ENCODE data around the gene TMCO5A. TPM values are rescaled to one million over a fixed set of nuclear protein-coding genes. Genes with fewer than 3 reads are reported as not detected.
A peak's percentile ranks its signal among the peaks of the same experiment; 100 is the strongest.
"Not testable (repeated sequence)": the region's sequence is repeated elsewhere in the genome, so short reads cannot be mapped to it uniquely, and the experiment has no call there.

TMCO5A gene
- polyA plus RNA-seq (ENCODE audit: insufficient read length): not detected
- long read RNA-seq, donor 1: 0 reads
- long read RNA-seq, donor 2: 0 reads
- long read RNA-seq, donor 3: 0 reads
- long read RNA-seq, donor 4: 0 reads
- long read RNA-seq, donor 5: 0 reads
- long read RNA-seq, donor 6: 0 reads
- long read RNA-seq, donor 7: 0 reads
- long read RNA-seq, donor 8: 0 reads

- DNase-seq: no peak
Observed at GRCh38 chr15:37934340-37934739, at the start of gene TMCO5A. TMCO5A (plus strand) TSS chr15:37934640; CDS start chr15:37936324, 1,684 bp downstream.

GRCh38 chr15:37885651-37886050 lies 48.8 kb upstream of the TMCO5A start:
- no peak for DNase-seq

GRCh38 chr15:37888356-37888755 lies 46.1 kb upstream of the TMCO5A start:
- DNase-seq: no peak

- DNase-seq: peak; percentile 32
Observed at GRCh38 chr15:37891766-37892368, 42.6 kb upstream of the TMCO5A start.

GRCh38 chr15:37893309-37893708 lies 41.1 kb upstream of the TMCO5A start:
- DNase-seq: no peak

- DNase-seq: no peak
Observed at GRCh38 chr15:37898362-37898761, 36.1 kb upstream of the TMCO5A start.

- DNase-seq: no peak
Observed at GRCh38 chr15:37900326-37901221, 33.9 kb upstream of the TMCO5A start.

- DNase-seq: no peak
Observed at GRCh38 chr15:37902126-37902525, 32.3 kb upstream of the TMCO5A start.

GRCh38 chr15:37903919-37904625 lies 30.4 kb upstream of the TMCO5A start:
- DNase-seq: no peak

GRCh38 chr15:37907136-37907535 lies 27.3 kb upstream of the TMCO5A start:
- DNase-seq: no peak

GRCh38 chr15:37921527-37922385 lies 12.7 kb upstream of the TMCO5A start:
- no peak for DNase-seq

GRCh38 chr15:37926136-37926535 lies 8.3 kb upstream of the TMCO5A start:
- no peak for DNase-seq

- no peak for DNase-seq
Observed at GRCh38 chr15:37929238-37929637, 5.2 kb upstream of the TMCO5A start.

- DNase-seq: no peak
Observed at GRCh38 chr15:37931321-37931720, 3.1 kb upstream of the TMCO5A start.

GRCh38 chr15:37931868-37932267 lies 2.6 kb upstream of the TMCO5A start:
- DNase-seq: no peak

GRCh38 chr15:37932549-37932948 lies 1.9 kb upstream of the TMCO5A start:
- DNase-seq: no peak

- DNase-seq: no peak
Observed at GRCh38 chr15:37933666-37934065, 774 bp upstream of the TMCO5A start.

GRCh38 chr15:37940876-37941275 lies 6.4 kb downstream of the TMCO5A start:
- no peak for DNase-seq

- DNase-seq: no peak
Observed at GRCh38 chr15:37941779-37942178, 7.3 kb downstream of the TMCO5A start.

GRCh38 chr15:37951999-37952398 lies 17.6 kb downstream of the TMCO5A start:
- DNase-seq: no peak

- not testable (repeated sequence) for DNase-seq
Observed at GRCh38 chr15:37960742-37961141, 26.3 kb downstream of the TMCO5A start.

GRCh38 chr15:37967788-37968187 lies 33.3 kb downstream of the TMCO5A start:
- no peak for DNase-seq

Data from left kidney (tissue), 8 donors.